Gastroesophageal sphincter (tissue), 3 donors: ENCODE measurements around the gene SLC16A9.

Experiments
- EP300 ChIP-seq: sonication (generic); formaldehyde crosslinking; IDR thresholded peaks from one replicate; pipeline ENCODE4 v1.6.1; 2017; ENCODE audit warnings: antibody characterized with exemption, mild to moderate bottlenecking
- POLR2A ChIP-seq, 2 donors: fragments of 450-650 bp; IDR thresholded peaks; one replicate each; pipeline ENCODE4 v1.6.1; 2017; ENCODE audit warnings: antibody characterized with exemption in 2 of 2, mild to moderate bottlenecking in 2 of 2, moderate library complexity in 1 of 2
- TF ChIP-seq, protein P1 (sequence below), 4 experiments: fragments of 200-600 bp in 2 of 4; fragments of 450-650 bp in 2 of 4; sonication (generic) in 1 of 4; IDR thresholded peaks; one replicate each; pipeline ENCODE4 v1.5.1; 2017 to 2019; ENCODE audit warnings: antibody characterized with exemption in 4 of 4, mild to moderate bottlenecking in 2 of 4, moderate library complexity in 2 of 4

DNA sequence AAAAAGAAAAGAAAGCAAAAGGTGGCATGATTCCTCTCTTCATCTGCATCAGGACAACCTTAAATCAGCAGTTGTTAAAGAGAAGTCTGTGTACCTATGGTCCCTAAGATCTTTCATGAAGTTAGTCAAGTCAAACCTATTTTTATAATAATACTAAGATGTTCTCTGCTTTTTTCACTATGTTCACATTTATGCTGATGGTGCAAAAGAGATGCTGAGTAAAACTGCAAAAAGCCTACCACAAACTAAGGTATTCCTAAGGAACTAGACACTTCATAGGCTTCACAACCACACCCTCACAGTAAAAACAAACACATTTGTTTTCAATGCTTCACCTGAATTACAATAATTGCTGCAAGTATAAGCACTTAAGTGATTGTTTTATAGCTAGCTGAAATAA is 43.3 kb downstream of the SLC16A9 start:
- no peak for TF ChIP-seq POLR2A (IDR thresholded peaks at IDR 0.05)
- TF ChIP-seq, protein P1, sequence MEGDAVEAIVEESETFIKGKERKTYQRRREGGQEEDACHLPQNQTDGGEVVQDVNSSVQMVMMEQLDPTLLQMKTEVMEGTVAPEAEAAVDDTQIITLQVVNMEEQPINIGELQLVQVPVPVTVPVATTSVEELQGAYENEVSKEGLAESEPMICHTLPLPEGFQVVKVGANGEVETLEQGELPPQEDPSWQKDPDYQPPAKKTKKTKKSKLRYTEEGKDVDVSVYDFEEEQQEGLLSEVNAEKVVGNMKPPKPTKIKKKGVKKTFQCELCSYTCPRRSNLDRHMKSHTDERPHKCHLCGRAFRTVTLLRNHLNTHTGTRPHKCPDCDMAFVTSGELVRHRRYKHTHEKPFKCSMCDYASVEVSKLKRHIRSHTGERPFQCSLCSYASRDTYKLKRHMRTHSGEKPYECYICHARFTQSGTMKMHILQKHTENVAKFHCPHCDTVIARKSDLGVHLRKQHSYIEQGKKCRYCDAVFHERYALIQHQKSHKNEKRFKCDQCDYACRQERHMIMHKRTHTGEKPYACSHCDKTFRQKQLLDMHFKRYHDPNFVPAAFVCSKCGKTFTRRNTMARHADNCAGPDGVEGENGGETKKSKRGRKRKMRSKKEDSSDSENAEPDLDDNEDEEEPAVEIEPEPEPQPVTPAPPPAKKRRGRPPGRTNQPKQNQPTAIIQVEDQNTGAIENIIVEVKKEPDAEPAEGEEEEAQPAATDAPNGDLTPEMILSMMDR (IDR thresholded peaks at IDR 0.05), result no peak
- no peak for TF ChIP-seq EP300
